Mucosa of descending colon (tissue), 3 donors: ENCODE measurements around the gene TBCC. TPM values are rescaled to one million over a fixed set of nuclear protein-coding genes. Genes with fewer than 3 reads are reported as not detected.

Experiments
- ATAC-seq: fragments of 200-7000 bp; cut with Tn5 transposase; one replicate; pipeline ENCODE4 v1.9.1; 2020; ENCODE audit warnings: mild to moderate bottlenecking, moderate library complexity
- DNase-seq, 3 donors: peaks; one replicate each; pipeline ENCODE4 v3.0.0-alpha.2; 2020
- H3K36me3 ChIP-seq: fragments of 200-600 bp; one replicate; pipeline ENCODE4 v1.8.0; 2021; ENCODE audit warnings: low read depth, mild to moderate bottlenecking
- H3K4me1 ChIP-seq: fragments of 200-600 bp; one replicate; pipeline ENCODE4 v1.8.0; 2021; ENCODE audit warnings: low read depth, mild to moderate bottlenecking
- H3K4me3 ChIP-seq: fragments of 200-600 bp; one replicate; pipeline ENCODE4 v1.8.0; 2021; ENCODE audit warnings: mild to moderate bottlenecking
- H3K9me3 ChIP-seq: fragments of 200-600 bp; one replicate; pipeline ENCODE4 v1.8.0; 2021; ENCODE audit warnings: mild to moderate bottlenecking
- intact Hi-C, 2 donors: fragments of 100-400 bp; cut with DNase I in 1 of 2; cut with micrococcal nuclease in 1 of 2; formaldehyde crosslinking; loops; one replicate each; pipeline versions ENCODE4 v1.11.0 to v1.11.1; 2022; cut with DNase I, micrococcal nuclease
- total RNA-seq, 3 donors: library from RNA; stranded (reverse); fragmentation: NEBNext Ultra II Directional in 2 of 3; extraction: Animal tissue kit (Norgen Biotek cat#: 25700) in 2 of 3; gene quantifications; one replicate each; pipeline versions ENCODE4 v1.2.1 to v1.2.4, GENCODE V29; 2021 to 2023
- TF ChIP-seq, protein P1 (sequence below): fragments of 200-600 bp; IDR thresholded peaks from one replicate; pipeline ENCODE4 v1.8.0; 2022; ENCODE audit warnings: antibody characterized with exemption, mild to moderate bottlenecking
- donor health status: DM: no; HTN: no; CAD: no; lungs with moderate emphysema.
- donor health status: DM: no; HTN: no; CAD: no.
- donor health status: DM: no; HTN: yes; CAD: no.

Gene TBCC
- total RNA-seq, 3 donors from 2014 or later: 22.6 to 35.3 (median 26.6) TPM

DNA sequence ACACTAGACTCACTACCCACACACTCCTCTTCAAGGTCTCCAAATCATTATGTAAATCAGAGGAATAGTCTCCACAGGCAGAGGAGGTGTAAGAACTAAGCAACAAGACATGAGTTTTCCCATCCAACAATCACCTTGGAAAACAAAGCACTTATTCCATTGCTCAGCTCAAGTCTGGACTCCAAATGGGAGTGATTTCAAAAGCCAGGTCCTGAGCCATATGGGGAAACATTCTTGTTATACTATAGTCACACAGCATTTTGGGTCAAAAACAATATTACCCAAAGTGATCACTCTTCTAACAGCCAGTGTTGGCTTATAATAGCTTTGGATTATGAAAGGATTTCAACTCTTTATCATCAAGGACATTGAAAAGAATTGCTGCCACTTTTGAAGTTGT lies 19.9 kb downstream of the TBCC start:
- no peaks in the 10 kb centered on the region for H3K9me3 ChIP-seq

DNA sequence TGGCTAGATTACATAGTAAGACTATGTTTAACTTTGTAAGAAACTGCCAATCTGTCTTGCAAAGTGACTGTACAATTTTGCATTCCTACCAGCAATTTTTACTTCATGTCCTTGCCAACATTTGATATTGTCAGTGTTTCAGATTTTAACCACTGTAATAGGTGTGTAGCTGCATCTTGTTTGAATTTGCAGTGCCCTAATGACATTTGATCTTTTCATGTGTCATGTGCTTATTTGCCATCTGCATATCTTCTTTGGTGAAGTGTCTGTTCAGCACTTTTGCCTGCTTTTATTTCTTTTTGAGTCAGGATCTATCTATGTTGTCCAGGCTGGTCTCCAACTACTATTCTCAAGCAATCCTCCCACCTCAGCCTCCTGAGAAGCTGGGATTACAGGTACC lies 21.1 kb downstream of the TBCC start:
- H3K36me3 ChIP-seq: no peaks in the 10 kb centered on the region
- TF ChIP-seq, protein P1, sequence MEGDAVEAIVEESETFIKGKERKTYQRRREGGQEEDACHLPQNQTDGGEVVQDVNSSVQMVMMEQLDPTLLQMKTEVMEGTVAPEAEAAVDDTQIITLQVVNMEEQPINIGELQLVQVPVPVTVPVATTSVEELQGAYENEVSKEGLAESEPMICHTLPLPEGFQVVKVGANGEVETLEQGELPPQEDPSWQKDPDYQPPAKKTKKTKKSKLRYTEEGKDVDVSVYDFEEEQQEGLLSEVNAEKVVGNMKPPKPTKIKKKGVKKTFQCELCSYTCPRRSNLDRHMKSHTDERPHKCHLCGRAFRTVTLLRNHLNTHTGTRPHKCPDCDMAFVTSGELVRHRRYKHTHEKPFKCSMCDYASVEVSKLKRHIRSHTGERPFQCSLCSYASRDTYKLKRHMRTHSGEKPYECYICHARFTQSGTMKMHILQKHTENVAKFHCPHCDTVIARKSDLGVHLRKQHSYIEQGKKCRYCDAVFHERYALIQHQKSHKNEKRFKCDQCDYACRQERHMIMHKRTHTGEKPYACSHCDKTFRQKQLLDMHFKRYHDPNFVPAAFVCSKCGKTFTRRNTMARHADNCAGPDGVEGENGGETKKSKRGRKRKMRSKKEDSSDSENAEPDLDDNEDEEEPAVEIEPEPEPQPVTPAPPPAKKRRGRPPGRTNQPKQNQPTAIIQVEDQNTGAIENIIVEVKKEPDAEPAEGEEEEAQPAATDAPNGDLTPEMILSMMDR: no peak
- H3K4me3 ChIP-seq: no peak overlapping the region
- ATAC-seq (no peak), DNase-seq (no peak)
- intact Hi-C loops: loop anchor here (5.0 to 10.0 kb wide), 2 partner anchors 60 to 63 kb away; no protein-coding TSS in a partner anchor
- no peaks in the 10 kb centered on the region for H3K4me1 ChIP-seq
- H3K9me3 ChIP-seq: no peaks in the 10 kb centered on the region

More for the DNA sequence above, 19.9 kb downstream of the TBCC start:
- intact Hi-C loops: loop anchor here (5.0 to 10.0 kb wide), 2 partner anchors 61 to 64 kb away; no protein-coding TSS in a partner anchor
- Histone ChIP-seq H3K4me1 (no peaks in the 10 kb centered on the region), H3K36me3 (no peaks in the 10 kb centered on the region), H3K4me3 (no peak overlapping the region)
- DNase-seq (no peak), ATAC-seq (no peak)
- TF ChIP-seq, protein P1: no peak

GRCh38 chr6:42722497-42722896 lies 23.4 kb downstream of the TBCC start, which contains the start of gene PRPH2:
Gene PRPH2 (minus strand): TSS chr6:42722597. CDS start chr6:42722334, 263 bp downstream.
- TF ChIP-seq, protein P1: no peak
- Histone ChIP-seq H3K4me1 (no peaks in the 10 kb centered on the region), H3K4me3 (no peak within 1 kb of the TSS), H3K9me3 (no peaks in the 10 kb centered on the region), H3K36me3 (no peaks in the 10 kb centered on the region)
- DNase-seq: no peak
- intact Hi-C loops: loop anchor here in 1 of 2 donors (10.0 kb wide), 1 partner anchor 58 kb away; no protein-coding TSS in a partner anchor
- ATAC-seq: no peak

DNA sequence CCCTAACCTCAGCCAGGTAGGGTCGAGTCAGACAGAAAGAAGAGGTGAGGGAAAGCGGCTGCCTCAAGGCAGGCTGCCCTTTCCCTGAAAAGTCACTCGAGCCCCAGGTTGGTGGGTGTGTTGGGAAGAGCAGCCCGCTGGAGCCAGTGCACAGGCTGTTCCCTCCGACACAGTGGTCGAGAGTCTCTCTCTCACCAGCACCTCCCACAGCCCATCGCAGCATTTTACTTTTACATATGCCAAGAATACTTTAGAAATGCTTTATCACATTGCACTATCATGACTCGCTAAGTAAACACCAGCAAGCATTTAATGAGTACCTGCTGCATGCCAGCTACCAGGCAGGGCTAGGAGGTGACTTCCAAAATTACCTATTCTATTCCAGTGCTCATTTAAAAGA lies 25.2 kb downstream of the TBCC start:
- no peak overlapping the region for H3K4me3 ChIP-seq
- no peak for DNase-seq
- no peaks in the 10 kb centered on the region for H3K36me3 ChIP-seq
- no peak for ATAC-seq
- no peaks in the 10 kb centered on the region for H3K4me1 ChIP-seq
- intact Hi-C loops: loop anchor here in 1 of 2 donors (10.0 kb wide), 1 partner anchor 56 kb away; no protein-coding TSS in a partner anchor
- no peaks in the 10 kb centered on the region for H3K9me3 ChIP-seq
- TF ChIP-seq, protein P1: no peak

- no peaks in the 10 kb centered on the region for H3K36me3 ChIP-seq
- intact Hi-C loops: no loop called here
- ATAC-seq (no peak), DNase-seq (peak in 1 of 3 donors; percentile 4)
- H3K9me3 ChIP-seq: peaks cover 2% of the 10 kb centered on the region
- TF ChIP-seq, protein P1: no peak
- no peaks in the 10 kb centered on the region for H3K4me1 ChIP-seq
- H3K4me3 ChIP-seq: no peak overlapping the region
Observed at GRCh38 chr6:42715871-42716270, 30.0 kb downstream of the TBCC start.
